SKM-1 treated with dmso at 0.1 percent for 144 hours (cell line): ENCODE measurements around the gene ANXA4.
"Not testable (repeated sequence)": the region's sequence is repeated elsewhere in the genome, so short reads cannot be mapped to it uniquely, and the experiment has no call there.

Source experiments
- DNase-seq: peaks from one replicate; lab custom pipeline; 2025; ENCODE audit not compliant: unreplicated experiment; lab: John Stamatoyannopoulos, UW

Gene ANXA4

GRCh38 chr2:69802781-69803367 is 60.9 kb downstream of the ANXA4 start:
- DNase-seq: not testable (repeated sequence)

- no peak for DNase-seq
Measured at GRCh38 chr2:69804416-69804815, 62.5 kb downstream of the ANXA4 start.

DNA sequence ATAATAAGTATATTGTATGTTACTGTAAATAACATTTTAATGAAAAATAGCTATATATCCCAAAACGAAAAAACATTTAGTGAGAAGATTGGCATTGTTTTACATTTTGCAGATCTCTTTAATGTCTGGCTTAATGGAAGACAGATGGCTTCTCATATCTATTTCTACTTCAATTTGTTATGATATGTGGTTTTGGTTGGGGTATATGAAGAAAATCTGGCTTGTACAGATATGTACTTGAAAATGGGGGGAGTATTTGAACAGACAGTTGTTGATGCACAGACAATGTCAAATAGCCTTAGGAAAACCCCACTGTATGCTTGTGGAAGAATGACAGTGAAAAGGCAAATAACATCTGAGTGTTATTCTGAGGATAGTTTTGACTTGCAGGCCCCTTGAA is 64.0 kb downstream of the ANXA4 start:
- no peak for DNase-seq

DNA sequence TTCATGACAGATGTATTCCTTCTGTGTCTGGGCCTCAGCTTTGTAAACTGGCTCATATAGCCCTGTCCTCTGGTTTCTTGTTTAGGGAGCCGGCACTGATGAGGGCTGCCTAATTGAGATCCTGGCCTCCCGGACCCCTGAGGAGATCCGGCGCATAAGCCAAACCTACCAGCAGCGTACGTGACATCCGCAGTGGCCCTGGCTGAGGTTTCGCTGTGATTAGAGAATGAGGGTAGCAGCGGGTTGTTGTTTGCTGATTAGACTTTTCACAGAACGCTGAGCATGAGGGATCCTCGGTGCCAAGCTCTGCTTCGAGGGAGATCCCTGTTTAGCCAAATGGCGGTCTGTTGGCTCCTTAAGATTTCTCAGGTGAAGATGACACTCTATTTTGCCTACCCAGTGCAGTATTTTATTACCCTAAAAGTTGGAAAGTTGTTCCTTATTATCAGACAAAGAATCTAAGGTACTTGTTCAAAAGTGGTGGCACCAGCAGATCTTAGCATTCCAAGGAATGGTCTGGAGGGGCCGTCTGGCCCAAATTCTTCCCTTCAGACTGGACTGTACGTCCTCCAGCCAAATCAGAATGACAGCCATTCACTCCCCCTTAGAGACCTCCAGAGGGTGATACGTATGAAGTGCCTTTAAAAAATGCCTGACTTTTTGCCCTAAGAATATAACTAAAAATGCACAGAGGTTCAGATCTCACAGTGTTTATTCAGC is 66.0 kb downstream of the ANXA4 start:
- no peak for DNase-seq

DNA sequence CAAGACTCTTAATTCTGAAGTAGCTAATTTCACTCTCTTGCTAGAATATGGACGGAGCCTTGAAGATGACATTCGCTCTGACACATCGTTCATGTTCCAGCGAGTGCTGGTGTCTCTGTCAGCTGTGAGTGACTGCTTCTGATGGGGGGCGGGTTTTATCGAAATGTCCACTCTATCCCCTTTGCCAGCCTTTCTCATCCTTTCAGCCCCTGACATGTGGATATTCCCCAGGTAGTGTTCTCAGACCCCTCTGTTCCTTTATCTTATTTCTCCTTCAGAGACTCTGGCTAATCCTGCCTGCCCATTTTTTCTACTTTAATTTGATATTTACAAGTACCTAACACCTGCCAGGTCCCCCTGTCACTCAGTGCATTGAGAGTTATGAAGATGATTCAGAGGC is 68.6 kb downstream of the ANXA4 start:
- no peak for DNase-seq

DNA sequence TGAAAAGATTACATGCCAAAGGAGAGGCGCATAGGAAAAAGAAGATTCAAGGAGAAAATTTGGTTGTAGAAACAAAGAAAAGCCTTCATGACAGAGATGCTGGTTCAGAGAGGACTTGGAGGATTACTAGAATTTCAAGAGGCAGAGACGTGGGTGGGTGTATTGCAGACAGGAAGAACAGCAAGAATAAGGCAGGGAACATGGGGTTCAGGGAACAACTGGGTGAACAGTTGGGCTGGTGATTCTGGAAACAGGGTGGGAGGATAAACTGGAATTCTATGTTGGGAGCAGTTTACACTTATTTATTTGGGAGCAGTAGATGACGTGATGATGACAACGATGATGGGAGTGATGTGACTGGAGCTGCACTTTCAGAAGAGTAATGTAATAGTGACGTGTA is 69.1 kb downstream of the ANXA4 start:
- DNase-seq: no peak

DNA sequence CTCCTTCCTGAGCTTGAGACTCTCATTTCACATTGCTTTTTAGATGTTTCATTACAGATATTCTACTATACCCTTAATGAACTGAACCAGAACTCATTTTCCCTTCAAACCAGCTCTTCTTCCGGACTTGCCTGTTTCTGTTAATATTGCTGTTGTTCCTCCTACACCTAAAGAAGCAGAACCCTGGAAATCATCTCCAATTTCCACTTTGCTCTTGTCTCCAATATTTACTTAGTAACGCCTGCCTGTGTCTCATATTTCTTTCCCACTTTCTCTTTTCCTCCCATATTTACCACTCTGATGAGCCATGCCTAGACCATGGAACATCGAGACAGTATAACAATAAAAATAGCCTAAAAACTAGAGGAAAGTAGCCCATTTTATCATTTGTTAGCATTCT is 69.7 kb downstream of the ANXA4 start:
- DNase-seq: no peak

DNA sequence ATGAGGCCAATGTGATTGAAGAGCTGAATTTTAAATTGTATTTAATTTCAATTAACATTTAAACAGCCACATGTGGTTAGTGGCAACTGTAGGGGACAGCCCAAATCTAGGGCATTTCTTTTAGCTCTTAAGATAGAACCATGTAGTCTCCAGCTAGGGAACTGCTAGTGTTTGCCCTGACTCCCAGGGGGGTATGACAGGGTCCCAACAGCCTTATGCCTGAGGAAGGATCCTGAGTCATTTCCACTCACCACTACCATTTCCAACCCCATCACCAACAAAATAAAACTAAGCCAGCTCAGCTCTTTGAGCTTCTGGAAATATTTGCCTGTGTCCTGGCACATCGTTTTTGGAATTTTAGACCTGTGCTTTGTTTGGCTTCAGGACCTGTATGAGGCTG is 73.8 kb downstream of the ANXA4 start:
- DNase-seq: no peak

DNA sequence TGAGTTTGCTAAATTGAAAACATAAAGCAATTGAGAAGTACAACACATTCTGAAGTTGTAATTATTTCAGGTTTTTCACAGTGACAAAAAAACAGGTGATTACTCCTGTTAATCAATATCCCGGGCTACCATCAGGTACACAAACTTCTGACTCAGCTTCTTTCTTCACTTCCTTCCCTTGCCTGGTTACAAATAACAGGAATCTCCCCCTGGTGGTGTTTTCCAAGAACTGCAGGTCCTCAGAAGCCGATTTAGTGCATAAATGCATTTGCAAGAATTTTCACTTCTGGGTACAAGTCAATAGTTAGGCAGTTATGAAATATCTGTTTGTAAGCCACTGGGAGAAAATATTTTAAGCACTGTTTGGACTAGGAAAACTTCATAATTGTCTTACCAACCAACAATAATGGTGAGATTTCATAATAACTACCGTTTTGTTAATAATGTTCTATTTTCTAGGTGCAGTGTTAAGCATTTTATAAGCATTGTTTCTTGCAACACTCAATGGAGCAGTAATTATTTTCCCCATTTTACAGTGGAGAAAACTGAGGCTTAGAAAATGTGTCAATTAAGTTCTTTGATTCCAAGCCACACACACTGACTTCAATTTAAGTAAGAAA is 75.1 kb downstream of the ANXA4 start:
- DNase-seq: peak; percentile 81

GRCh38 chr2:69817729-69818501 is 76.0 kb downstream of the ANXA4 start:
- no peak for DNase-seq

DNA sequence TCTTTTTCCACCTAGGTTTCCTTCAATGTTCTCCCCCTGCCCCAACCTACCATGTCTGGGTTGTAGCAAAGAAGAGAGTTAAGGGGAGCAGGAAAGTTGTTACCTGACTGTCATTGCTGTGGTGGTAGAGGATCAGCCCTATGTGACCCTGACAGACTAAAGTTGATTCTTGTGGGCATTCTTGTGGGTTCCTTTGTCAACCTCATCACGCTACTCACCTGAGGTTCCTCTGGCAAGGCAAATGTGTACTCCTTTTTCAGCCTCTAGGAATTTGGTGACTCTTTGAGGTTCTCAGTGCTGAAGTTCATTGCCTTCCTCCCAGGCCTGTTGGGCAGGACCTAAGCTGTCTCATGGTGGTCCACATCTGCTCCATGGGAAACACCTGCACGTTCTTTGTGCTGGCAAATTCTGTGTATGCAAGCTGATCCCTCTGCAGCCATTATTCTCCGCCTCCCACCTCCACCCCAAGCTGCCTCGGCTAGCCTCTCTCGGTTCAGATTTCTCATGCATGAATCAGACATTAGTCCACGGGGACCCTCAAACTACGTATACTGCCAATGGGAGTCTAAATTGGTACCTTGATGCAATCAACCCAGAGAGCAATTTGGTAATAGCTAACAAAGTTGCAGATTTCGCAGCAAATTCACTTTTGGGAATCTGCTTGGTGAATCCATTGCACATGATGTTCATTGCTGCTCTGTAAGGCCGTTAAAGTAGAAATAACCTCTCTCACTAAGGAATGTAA is 86.0 kb downstream of the ANXA4 start:
- DNase-seq: no peak

GRCh38 chr2:69828938-69829255 is 87.0 kb downstream of the ANXA4 start:
- peak; percentile 25 for DNase-seq

- peak; percentile 94 for DNase-seq
Measured at GRCh38 chr2:69829256-69830044, 87.5 kb downstream of the ANXA4 start, which contains the start of gene GMCL1. GMCL1 (plus strand) TSS chr2:69829660; CDS start chr2:69829893, 233 bp downstream.

DNA sequence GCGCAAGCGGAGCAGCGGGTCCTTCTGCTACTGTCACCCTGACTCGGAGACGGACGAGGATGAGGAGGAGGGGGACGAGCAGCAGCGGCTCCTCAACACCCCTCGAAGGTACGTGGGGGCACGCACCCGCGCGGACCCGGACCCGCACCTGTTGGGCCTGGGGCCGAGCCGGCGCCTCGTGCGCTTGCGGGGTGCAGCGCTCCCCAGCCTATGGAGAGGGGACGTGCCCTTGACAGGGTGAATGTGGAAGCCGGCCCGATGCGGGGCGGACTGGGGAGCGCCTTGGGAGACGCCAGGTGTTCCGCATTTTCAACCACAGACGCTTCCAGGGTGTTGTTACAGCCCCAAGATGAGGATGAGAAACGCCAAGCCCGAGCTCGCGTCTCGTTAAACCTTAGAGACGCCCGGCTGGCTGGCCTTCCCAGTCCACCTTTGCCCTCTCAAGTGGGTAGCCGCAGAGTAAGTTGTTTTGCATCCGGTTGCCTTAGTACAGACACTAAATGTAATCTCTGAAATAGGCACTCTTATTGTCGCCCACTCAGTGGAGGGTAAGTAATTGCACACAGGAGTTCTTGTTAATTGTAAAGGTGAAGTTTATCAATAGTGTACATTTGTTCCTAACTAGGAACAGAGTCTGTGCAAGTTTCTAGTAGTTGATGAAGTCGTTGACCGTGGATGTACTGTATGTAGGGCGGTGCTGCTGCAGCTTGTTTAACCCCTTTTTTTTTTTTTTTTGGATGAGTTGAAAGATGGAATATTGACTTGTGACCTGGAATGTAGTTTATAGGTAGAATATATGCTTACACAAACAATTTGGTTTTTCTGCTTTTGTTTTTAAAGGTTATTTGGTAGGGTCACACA is 88.3 kb downstream of the ANXA4 start:
- DNase-seq: peak; percentile 42

DNA sequence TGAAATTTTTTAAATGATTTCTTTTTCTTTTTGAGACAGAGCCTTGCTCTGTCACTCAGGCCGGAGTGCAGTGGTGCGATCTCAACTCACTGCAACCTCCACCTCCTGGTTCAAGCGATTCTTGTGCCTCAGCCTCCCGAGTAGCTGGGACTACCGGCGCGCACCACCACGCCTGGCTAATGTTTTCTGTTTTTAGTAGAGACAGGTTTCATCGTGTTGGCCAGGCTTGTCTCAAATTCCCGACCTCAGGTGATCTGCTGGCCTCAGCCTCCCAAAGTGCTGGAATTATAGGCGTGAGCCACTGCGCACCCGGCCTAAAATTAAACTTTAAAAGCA is 88.9 kb downstream of the ANXA4 start:
- DNase-seq: not testable (repeated sequence)

DNA sequence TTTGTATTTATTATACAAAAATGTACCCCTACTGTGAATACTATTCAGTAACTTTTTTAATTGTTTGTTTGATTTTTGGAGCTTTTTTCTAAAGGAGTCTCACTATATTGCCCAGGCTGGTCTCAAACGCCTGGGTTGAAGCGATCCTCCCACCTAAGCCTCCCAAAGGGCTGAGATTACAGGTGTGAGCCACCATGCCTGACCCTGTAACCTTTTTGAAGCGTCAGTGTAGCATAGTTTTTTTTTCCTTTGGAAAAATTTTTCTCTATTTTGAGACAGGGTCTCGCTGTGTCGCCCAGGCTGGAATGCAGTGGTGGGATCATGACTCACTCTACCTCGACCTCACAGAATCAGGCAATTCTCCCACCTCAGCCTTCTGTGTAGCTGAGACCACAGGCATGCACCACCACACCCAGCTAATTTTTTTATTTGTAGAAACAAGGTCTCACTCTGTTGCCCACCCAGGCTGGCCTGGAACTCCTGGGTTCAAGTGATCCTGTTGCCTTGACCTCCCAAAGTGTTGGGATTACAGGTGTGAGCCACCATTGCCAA is 89.5 kb downstream of the ANXA4 start:
- no peak for DNase-seq

GRCh38 chr2:69833752-69834151 is 91.8 kb downstream of the ANXA4 start:
- DNase-seq: no peak

GRCh38 chr2:69835666-69836065 is 93.7 kb downstream of the ANXA4 start:
- DNase-seq: no peak

GRCh38 chr2:69836316-69836715 is 94.4 kb downstream of the ANXA4 start:
- DNase-seq: no peak
